Spleen (tissue), 11 donors: ENCODE measurements around the gene PITPNM2. TPM values are rescaled to one million over a fixed set of nuclear protein-coding genes. Genes with fewer than 3 reads are reported as not detected.
A peak's percentile ranks its signal among the peaks of the same experiment; 100 is the strongest.
"Not testable (repeated sequence)": the region's sequence is repeated elsewhere in the genome, so short reads cannot be mapped to it uniquely, and the experiment has no call there.

ENCODE experiments used
- DNase-seq: peaks from one replicate; pipeline ENCODE4 v3.0.0-alpha.2; 2020
- H3K27ac ChIP-seq, 8 donors: fragments of 200-600 bp; sonication (generic) in 7 of 8; 1 replicate in 4 of 8; 2 replicates in 4 of 8; pipeline versions ENCODE4 v1.5.0 to v1.8.0; 2016 to 2021; ENCODE audit warnings: inconsistent platforms in 4 of 8, mild to moderate bottlenecking in 4 of 8, moderate library complexity in 1 of 8
- H3K27me3 ChIP-seq, 7 donors: fragments of 200-600 bp; sonication (generic) in 6 of 7; replicated peaks in 1 of 7; 1 replicate in 4 of 7; 2 replicates in 3 of 7; pipeline versions ENCODE4 v1.5.0 to v1.8.0; 2016 to 2021; ENCODE audit warnings: inconsistent platforms in 3 of 7, mild to moderate bottlenecking in 1 of 7
- H3K36me3 ChIP-seq, 6 donors: fragments of 200-600 bp; sonication (generic) in 5 of 6; 1 replicate in 4 of 6; 2 replicates in 2 of 6; pipeline versions ENCODE4 v1.5.0 to v1.8.0; 2016 to 2021; ENCODE audit warnings: inconsistent platforms in 2 of 6
- H3K4me1 ChIP-seq, 6 donors: fragments of 200-600 bp; sonication (generic) in 5 of 6; 1 replicate in 3 of 6; 2 replicates in 3 of 6; pipeline versions ENCODE4 v1.5.0 to v1.8.0; 2016 to 2021; ENCODE audit warnings: inconsistent platforms in 3 of 6
- H3K4me3 ChIP-seq, 8 donors: fragments of 200-600 bp; sonication (generic) in 7 of 8; 1 replicate in 4 of 8; 2 replicates in 4 of 8; pipeline versions ENCODE4 v1.5.0 to v1.8.0; 2016 to 2021; ENCODE audit warnings: inconsistent platforms in 4 of 8, mild to moderate bottlenecking in 4 of 8, moderate library complexity in 2 of 8
- H3K9me3 ChIP-seq, 8 donors: fragments of 200-600 bp; sonication (generic) in 7 of 8; 1 replicate in 4 of 8; 2 replicates in 4 of 8; pipeline versions ENCODE4 v1.5.0 to v1.8.0; 2016 to 2021; ENCODE audit warnings: inconsistent platforms in 4 of 8
- POLR2A ChIP-seq, 3 donors: fragments of 450-650 bp; IDR thresholded peaks; one replicate each; pipeline ENCODE4 v1.5.1; 2017; ENCODE audit warnings: antibody characterized with exemption in 3 of 3, mild to moderate bottlenecking in 1 of 3
- POLR2AphosphoS5 ChIP-seq, 3 donors: sonication (generic); formaldehyde crosslinking; IDR thresholded peaks; one replicate each; pipeline ENCODE4 v1.5.1; 2017; ENCODE audit warnings: antibody characterized with exemption in 3 of 3
- whole genome bisulfite sequencing, 5 donors: extraction: QIAGEN DNeasy Blood & Tissue Kit in 3 of 5; methylation state at CpG; one replicate each; pipeline versions ENCODE4 v1.1.5 to v1.1.7; 2013 to 2018; 5-methylcytosine and 5-hydroxymethylcytosine counted together
- intact Hi-C: fragments of 100-400 bp; cut with DNase I; formaldehyde crosslinking; loops from one replicate; pipeline ENCODE4 v1.15.0; 2023; ENCODE audit warnings: low total_unique reads
- polyA plus RNA-seq, 3 donors: library from polyadenylated mRNA; stranded (reverse); fragments of 200-250 nt; gene quantifications; one replicate each; pipeline ENCODE4 v1.2.1, GENCODE V29; 2013
- total RNA-seq, 7 donors: library from RNA; depleted of rRNA in 3 of 7; stranded (reverse); fragments of >200 nt in 3 of 7; fragmentation: NEBNext Ultra II Directional in 4 of 7; extraction: Animal tissue kit (Norgen Biotek cat#: 25700) in 4 of 7; gene quantifications; one replicate each; pipeline versions ENCODE4 v1.1.0 to v1.2.1, GENCODE V29; 2016 to 2021
- TF ChIP-seq, protein P1 (sequence below), 11 experiments: fragments of 200-600 bp in 7 of 11; fragments of 450-650 bp in 4 of 11; sonication (generic) in 4 of 11; IDR thresholded peaks in 8 of 11; conservative IDR thresholded peaks in 3 of 11; 1 replicate in 7 of 11; 2 replicates in 4 of 11; pipeline versions ENCODE4 v1.4.0 to v1.8.0; 2016 to 2021; ENCODE audit warnings: antibody characterized with exemption in 11 of 11, inconsistent platforms in 4 of 11, mild to moderate bottlenecking in 1 of 11
- donor health status: healthy with polysubstance abuse.
- donor health status: DM: no; HTN: no; CAD: no; lungs with moderate emphysema.
- donor health status: DM: no; HTN: no; CAD: no.
- donor health status: Bipolar disorder and iron deficiency.
- donor health status: healthy.
- donor health status: DM: no; HTN: no; CAD: no.
- donor health status: DM: yes; HTN: yes; CAD: no.

PITPNM2 gene
- total and polyA plus RNA-seq, 10 donors = 2.2 to 23.7 (median 7.3) TPM

- H3K9me3 ChIP-seq = no peaks in the 10 kb centered on the region
- peak overlapping the region; percentile 51 to 87 (median 70) for H3K27ac ChIP-seq
- peak; percentile 93 for DNase-seq
- H3K27me3 ChIP-seq = no peaks in the 10 kb centered on the region
- 19 to 31% (median 25%) methylated on average over 9 of the region's 9 CpGs for WGBS, 5 donors
- H3K4me1 ChIP-seq = peaks cover 21 to 66% (median 48%) of the 10 kb centered on the region in 6 donors
- no peak for TF ChIP-seq POLR2A (IDR thresholded peaks at IDR 0.05)
- peak; percentile 63 to 69 (median 67) for TF ChIP-seq POLR2AphosphoS5 (IDR thresholded peaks at IDR 0.05)
- intact Hi-C loops = no loop called here
- H3K4me3 ChIP-seq = peak overlapping the region in 1 of 8 donors; percentile 31
- H3K36me3 ChIP-seq = no peaks in the 10 kb centered on the region
These were observed 44.1 kb downstream of the PITPNM2 start for GRCh38 chr12:123106640-123107359.

DNA sequence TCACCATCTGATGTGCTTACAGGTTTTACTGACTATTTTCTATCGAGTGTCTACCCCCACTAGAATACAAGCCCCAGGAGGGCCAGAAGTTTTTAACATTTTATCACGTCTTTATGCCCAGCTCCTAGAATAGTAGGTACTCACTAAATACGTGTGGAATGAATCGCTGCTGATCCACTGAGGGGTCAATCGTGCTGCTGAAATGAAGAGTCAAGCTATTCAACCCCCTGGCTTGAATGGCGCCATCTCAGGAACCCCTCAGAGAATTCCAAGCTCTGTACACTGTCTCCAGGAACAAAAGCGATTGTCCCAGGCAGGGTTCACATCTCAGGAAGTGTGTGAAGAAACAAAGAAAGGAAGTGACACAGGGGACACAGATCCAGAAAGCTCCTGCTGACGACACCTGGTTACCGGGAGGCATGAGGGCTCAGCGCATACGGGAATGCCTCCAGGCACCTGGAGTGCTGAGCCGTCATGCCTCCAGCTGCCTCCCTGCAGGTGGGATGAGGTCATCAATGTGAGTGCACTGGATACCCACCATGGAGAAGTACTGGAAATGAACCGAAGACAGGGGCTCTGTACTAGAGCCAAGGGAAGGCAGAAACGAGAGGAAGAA is 45.6 kb downstream of the PITPNM2 start:
- Histone ChIP-seq H3K27ac (peak overlapping the region in 4 of 8 donors; percentile 59 to 87 (median 80)), H3K36me3 (no peaks in the 10 kb centered on the region), H3K9me3 (no peaks in the 10 kb centered on the region), H3K4me3 (no peak overlapping the region), H3K27me3 (no peaks in the 10 kb centered on the region), H3K4me1 (peaks cover 21 to 74% (median 46%) of the 10 kb centered on the region in 6 donors)
- 66 to 81% (median 73%) methylated on average over 14 of the region's 14 CpGs for WGBS, 5 donors
- intact Hi-C loops = no loop called here
- no peak for DNase-seq
- TF ChIP-seq POLR2A (IDR thresholded peaks at IDR 0.05) (no peak), POLR2AphosphoS5 (IDR thresholded peaks at IDR 0.05) (peak in 1 of 3 donors; percentile 11)

DNA sequence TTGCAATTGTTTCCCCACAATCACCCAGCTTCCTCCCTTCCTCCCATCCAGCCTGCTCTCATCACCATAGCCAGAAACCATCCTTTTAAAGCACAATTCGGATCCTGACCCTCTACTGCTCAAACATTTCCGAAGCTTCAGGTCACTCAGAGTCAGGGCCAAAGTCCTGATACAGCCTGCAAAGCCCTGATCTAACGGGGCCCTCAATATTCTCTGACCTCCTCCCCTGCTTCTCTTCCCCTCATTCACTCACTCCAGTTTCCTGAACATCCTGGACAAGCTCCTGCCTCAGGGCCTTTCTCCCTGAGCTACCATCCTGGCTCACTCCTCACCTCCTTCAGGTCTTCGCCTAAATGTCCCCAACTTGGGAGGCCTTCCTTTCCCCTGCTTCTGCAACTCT is 46.1 kb downstream of the PITPNM2 start:
- DNase-seq = no peak
- intact Hi-C loops = no loop called here
- Histone ChIP-seq H3K36me3 (no peaks in the 10 kb centered on the region), H3K4me1 (peaks cover 21 to 74% (median 46%) of the 10 kb centered on the region in 6 donors), H3K27me3 (no peaks in the 10 kb centered on the region), H3K9me3 (no peaks in the 10 kb centered on the region), H3K27ac (peak overlapping the region in 1 of 8 donors; percentile 21), H3K4me3 (no peak overlapping the region)
- TF ChIP-seq, protein P1, sequence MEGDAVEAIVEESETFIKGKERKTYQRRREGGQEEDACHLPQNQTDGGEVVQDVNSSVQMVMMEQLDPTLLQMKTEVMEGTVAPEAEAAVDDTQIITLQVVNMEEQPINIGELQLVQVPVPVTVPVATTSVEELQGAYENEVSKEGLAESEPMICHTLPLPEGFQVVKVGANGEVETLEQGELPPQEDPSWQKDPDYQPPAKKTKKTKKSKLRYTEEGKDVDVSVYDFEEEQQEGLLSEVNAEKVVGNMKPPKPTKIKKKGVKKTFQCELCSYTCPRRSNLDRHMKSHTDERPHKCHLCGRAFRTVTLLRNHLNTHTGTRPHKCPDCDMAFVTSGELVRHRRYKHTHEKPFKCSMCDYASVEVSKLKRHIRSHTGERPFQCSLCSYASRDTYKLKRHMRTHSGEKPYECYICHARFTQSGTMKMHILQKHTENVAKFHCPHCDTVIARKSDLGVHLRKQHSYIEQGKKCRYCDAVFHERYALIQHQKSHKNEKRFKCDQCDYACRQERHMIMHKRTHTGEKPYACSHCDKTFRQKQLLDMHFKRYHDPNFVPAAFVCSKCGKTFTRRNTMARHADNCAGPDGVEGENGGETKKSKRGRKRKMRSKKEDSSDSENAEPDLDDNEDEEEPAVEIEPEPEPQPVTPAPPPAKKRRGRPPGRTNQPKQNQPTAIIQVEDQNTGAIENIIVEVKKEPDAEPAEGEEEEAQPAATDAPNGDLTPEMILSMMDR (IDR thresholded peaks at IDR 0.05 in 8 of 11, conservative IDR thresholded peaks at IDR 0.05 in 3 of 11) = no peak
- TF ChIP-seq POLR2A (IDR thresholded peaks at IDR 0.05) = no peak
- TF ChIP-seq POLR2AphosphoS5 (IDR thresholded peaks at IDR 0.05) = no peak
- 73 to 86% (median 85%) methylated on average over 4 of the region's 4 CpGs for WGBS, 5 donors

DNA sequence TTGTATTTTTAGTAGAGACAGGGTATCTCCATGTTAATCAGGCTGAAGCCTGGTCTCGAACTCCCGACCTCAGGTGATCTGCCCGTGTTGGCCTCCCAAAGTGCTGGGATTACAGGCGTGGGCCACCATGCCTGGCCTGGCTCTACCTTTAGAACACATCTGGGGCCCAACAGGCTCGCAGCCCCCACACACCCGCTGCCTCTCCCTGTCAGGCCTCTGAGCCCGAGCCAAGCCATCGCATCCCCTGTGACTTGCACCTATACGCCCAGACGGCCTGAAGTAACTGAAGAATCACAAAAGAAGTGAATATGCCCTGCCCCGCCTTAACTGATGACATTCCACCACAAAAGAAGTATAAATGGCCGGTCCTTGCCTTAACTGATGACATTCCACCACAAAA is 46.8 kb downstream of the PITPNM2 start:
- H3K4me1 ChIP-seq = peaks cover 21 to 66% (median 43%) of the 10 kb centered on the region in 6 donors
- 92 to 98% (median 95%) methylated on average over 12 of the region's 12 CpGs for WGBS, 5 donors
- H3K36me3 ChIP-seq, H3K4me3 ChIP-seq, DNase-seq, H3K27me3 ChIP-seq, H3K9me3 ChIP-seq, intact Hi-C loops, H3K27ac ChIP-seq: not testable (repeated sequence)

DNA sequence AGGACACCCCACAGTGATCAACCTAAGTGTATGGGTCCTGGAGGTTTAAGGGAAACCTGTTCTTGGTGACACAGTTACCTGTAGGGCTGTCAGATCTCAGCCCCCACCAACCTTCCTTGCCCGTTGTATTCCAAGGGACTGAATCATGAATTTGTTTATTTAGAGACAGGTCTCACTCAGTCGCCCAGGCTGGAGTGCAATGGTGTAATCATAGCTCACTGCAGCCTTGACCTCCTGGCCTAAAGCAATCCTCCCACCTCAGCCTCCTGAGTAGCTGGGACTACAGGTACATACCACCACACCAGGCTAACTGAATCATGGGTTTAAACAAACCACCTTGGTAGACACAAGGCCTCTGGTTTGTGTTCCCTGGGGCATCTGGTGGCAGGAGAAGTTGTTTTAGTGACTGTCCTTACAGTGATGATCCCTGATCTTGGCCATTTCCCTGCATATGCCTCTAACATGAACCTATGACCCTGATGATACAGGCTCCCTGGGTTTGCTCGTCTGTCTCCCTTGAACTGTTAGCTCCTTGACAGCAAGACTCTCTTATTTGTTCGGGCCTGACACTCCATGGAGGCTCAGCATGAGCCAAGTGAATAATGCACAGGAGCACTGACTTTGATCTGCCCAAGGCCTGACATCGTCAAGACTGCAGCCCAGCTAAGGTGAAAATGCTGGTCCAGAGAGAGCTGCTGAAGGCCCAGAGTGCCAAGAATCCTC is 47.9 kb downstream of the PITPNM2 start:
- WGBS, 5 donors = 92 to 97% (median 95%) methylated on average over 5 of the region's 5 CpGs
- H3K4me1 ChIP-seq = peaks cover 21 to 66% (median 40%) of the 10 kb centered on the region in 6 donors
- intact Hi-C loops = no loop called here
- no peaks in the 10 kb centered on the region for H3K27me3 ChIP-seq
- TF ChIP-seq, protein P1 (IDR thresholded peaks at IDR 0.05 in 8 of 11, conservative IDR thresholded peaks at IDR 0.05 in 3 of 11) = no peak
- TF ChIP-seq POLR2AphosphoS5 (IDR thresholded peaks at IDR 0.05) (no peak), POLR2A (IDR thresholded peaks at IDR 0.05) (no peak)
- DNase-seq = no peak
- no peak overlapping the region for H3K27ac ChIP-seq
- no peaks in the 10 kb centered on the region for H3K9me3 ChIP-seq
- H3K4me3 ChIP-seq = no peak overlapping the region
- no peaks in the 10 kb centered on the region for H3K36me3 ChIP-seq
